ENCODE measurements around the gene CCL14. TPM values are rescaled to one million over a fixed set of nuclear protein-coding genes. Genes with fewer than 3 reads are reported as not detected.
A peak's percentile ranks its signal among the peaks of the same experiment; 100 is the strongest.

The CCL14 gene
- polyA plus RNA-seq, 1 donor from 2014 or later, result not detected

DNA sequence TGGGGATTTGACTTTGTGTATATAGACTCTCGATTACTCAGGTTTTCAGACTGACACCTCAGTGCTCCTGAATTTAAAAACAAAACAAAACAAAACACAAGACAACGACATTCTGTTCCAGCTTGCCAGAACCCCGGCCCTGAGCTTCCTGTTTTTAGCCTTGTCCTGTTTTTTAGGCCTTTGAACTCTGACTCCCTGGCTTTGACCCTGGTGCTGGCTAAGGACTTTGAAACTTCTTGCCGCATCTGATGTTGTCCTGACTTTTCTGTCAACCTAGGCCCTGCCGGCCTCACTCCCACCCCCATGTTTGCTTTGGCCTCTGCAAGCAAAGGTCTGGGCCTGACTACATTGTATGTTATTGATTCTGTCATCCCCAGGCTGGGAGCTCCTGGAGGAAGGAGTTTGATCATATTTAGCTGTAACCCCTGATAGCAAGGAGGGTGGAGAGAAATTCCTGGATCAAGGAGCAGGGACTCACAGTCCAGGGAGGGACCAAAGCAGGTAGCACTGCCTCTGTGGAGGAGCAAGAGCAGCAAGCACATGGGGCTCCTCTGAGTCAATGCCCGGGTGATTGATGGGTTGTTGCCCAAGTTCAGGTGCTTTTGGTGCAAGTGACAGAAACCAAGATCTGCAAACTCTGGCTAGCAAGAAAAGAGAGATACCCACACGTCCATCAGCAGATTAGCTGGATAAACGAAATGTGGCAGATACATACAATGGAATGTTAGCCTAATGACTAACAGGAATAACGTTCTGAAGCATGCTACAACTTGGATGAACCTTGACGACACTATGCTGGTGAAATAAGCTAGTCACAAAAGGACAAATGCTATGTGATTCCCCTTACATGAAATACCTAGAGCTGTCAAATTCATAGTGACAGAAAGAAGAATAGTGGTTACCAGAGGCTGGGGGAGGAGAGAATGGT lies 12.9 kb downstream of the CCL14 start:
- Mint-ChIP-seq H3K4me1 (peaks cover 6 to 10% (median 6%) of the 10 kb centered on the region in 3 donors), H3K4me3 (no peak overlapping the region), H3K9me3 (no peaks in the 10 kb centered on the region), H3K36me3 (no peaks in the 10 kb centered on the region), H3K27ac (no peak overlapping the region), H3K27me3 (peaks cover 21% of the 10 kb centered on the region)

DNA sequence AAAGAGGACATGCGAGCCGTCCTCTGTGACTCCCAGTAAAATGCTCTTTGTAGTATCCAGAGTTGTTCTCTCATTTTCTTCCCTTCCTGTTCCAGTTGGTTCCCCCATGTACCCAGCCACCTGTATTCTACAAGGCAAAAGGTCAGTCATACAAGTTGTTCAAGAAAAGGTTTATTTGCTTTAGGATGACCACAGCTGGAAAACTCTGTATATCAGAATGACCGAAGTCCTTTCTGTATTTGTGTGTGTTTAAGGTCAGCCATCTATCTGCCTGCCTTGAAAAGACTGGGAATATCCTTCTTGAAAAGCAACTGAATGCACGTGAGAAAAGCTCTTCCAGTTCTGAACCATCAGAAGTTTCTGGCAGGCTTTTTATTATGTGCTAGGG lies 13.6 kb downstream of the CCL14 start:
- H3K9me3 Mint-ChIP-seq, result no peaks in the 10 kb centered on the region
- H3K27ac Mint-ChIP-seq, result no peak overlapping the region
- no peaks in the 10 kb centered on the region for H3K36me3 Mint-ChIP-seq
- no peak overlapping the region for H3K4me3 Mint-ChIP-seq
- H3K27me3 Mint-ChIP-seq, result peaks cover 19% of the 10 kb centered on the region
- H3K4me1 Mint-ChIP-seq, result peaks cover 5 to 10% (median 6%) of the 10 kb centered on the region in 3 donors

DNA sequence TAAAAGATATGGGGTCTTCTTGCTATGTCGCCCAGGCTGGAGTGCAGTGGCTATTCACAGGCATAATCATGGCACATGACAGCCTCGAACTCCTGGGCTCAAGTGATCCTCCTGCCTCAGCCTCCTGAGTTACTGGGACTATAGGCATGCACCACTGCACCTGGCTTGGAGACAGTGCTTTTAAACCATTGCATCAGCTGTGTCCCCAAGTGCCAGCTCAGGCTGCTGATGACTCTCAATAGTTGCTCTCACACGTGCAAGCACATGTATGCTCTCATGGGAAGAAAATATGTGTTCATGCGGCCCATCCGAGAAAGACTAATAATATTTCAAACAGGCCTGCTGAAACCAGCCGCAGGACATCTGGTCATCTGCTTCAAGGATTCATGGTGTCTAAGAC lies 14.0 kb downstream of the CCL14 start:
- no peaks in the 10 kb centered on the region for H3K36me3 Mint-ChIP-seq
- peaks cover 3 to 10% (median 4%) of the 10 kb centered on the region in 3 donors for H3K4me1 Mint-ChIP-seq
- no peaks in the 10 kb centered on the region for H3K9me3 Mint-ChIP-seq
- no peak overlapping the region for H3K27ac Mint-ChIP-seq
- peaks cover 17% of the 10 kb centered on the region for H3K27me3 Mint-ChIP-seq
- no peak overlapping the region for H3K4me3 Mint-ChIP-seq

DNA sequence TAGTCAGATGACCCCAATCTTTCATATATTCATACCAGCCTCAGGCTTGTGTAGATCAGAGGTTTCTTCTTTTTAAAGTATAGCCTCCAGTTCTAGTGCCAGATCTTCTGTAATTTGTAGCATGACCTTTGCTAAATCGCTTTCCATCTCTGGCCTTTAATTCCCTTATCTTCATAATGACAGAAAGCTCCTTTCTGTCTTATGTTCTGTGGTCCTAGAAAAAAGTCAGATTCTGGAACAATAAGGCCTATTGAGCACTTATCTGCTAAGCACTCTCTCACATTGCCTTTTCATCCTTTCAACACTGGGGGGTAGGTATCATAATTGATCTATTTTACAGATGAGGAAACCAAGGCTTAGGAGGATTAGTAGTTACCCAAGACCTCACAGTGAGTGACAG lies 14.5 kb downstream of the CCL14 start:
- no peaks in the 10 kb centered on the region for H3K9me3 Mint-ChIP-seq
- no peak overlapping the region for H3K4me3 Mint-ChIP-seq
- H3K4me1 Mint-ChIP-seq, result peaks cover 0 to 10% (median 3%) of the 10 kb centered on the region in 3 donors
- peaks cover 15% of the 10 kb centered on the region for H3K27me3 Mint-ChIP-seq
- H3K36me3 Mint-ChIP-seq, result no peaks in the 10 kb centered on the region
- H3K27ac Mint-ChIP-seq, result no peak overlapping the region

DNA sequence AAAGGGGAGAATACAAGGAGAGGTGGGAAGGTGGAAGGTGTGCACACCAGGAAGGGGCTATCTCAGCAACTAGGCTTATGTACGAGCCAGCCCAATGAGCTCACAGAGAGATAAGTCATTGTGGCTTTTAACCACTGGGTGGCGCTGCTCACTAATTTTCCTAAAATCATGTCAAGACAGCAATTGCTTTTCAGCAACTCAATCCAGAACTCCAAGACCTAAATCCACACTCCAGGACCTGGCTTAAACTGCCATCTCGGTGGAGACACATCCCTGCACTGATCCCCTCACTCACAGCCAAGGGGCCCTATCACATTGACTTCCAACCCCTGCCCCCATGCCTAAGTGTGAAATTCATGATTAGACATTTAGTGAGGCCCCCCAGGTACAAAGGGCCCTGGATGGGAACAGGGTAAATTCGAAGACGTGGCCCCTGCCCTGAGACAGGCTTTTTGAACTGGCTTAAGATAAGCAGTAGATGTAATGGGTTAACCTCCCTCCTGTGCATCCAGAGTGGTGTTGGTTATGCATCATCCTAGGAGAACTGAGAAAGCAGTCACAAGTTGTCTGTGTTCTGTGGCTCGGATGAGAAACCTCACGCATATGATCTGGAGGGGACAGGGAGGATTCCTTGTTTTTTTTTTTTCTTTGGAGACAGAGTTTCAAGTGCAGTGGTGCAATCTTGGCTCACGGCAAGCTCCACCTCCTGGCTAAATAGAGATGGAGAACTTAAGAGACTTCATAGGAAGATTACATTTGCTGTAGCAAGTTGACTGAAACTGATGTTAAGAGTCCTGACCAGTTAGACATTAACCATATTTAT lies 16.8 kb downstream of the CCL14 start:
- Mint-ChIP-seq H3K36me3 (no peaks in the 10 kb centered on the region), H3K4me1 (peaks cover 0 to 4% (median 0%) of the 10 kb centered on the region in 3 donors), H3K27me3 (peaks cover 11% of the 10 kb centered on the region), H3K27ac (no peak overlapping the region), H3K9me3 (no peaks in the 10 kb centered on the region), H3K4me3 (no peak overlapping the region)

DNA sequence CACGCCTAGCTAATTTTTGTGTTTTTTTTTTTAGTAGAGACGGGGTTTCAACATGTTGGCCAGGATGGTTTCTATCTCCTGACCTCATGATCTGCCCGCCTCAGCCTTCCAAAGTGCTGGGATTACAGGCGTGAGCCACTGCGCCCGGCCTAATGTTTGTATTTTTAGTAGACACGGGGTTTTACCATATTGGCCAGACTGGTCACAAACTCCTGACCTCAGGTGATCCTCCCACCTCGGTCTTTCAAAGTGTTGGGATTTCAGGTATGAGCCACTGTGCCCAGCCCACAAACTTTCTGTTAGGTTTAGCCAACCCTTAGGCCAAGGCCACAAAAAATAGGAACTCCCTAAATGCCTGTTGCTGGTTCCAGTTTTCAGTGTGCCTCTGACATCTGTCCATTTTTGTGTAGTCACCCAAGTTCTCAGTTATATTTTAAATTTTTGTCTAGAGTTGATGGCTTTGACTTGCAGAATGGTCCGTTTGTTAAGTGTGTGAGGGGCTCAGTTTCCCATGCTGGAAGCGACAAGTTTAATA lies 17.9 kb downstream of the CCL14 start:
- Mint-ChIP-seq H3K36me3 (no peaks in the 10 kb centered on the region), H3K4me3 (no peak overlapping the region), H3K9me3 (no peaks in the 10 kb centered on the region), H3K27me3 (peaks cover 15% of the 10 kb centered on the region), H3K4me1 (peaks cover 0 to 4% (median 0%) of the 10 kb centered on the region in 3 donors), H3K27ac (no peak overlapping the region)

DNA sequence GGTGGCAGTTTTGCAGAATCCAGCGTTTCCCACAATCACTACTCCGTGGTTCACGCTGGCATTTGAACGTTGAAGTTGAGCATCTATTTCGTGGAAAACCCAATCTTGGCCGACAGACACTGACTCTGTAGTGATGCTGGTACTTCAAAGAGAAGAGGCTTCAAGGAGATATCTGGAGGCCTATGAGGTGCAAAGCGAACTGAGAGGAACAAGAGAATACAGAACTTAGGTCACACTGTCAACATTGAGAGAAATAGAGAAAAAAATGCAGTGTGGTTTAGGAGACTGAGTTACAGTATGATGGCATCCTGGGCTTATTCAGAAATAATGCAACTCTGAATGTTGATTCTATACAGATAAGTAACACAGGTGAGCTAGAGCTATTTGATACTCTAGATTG lies 21.3 kb downstream of the CCL14 start:
- Mint-ChIP-seq H3K4me1 (peaks cover 0 to 4% (median 0%) of the 10 kb centered on the region in 3 donors), H3K27me3 (peaks cover 20% of the 10 kb centered on the region), H3K27ac (no peak overlapping the region), H3K4me3 (no peak overlapping the region), H3K9me3 (no peaks in the 10 kb centered on the region), H3K36me3 (no peaks in the 10 kb centered on the region)

DNA sequence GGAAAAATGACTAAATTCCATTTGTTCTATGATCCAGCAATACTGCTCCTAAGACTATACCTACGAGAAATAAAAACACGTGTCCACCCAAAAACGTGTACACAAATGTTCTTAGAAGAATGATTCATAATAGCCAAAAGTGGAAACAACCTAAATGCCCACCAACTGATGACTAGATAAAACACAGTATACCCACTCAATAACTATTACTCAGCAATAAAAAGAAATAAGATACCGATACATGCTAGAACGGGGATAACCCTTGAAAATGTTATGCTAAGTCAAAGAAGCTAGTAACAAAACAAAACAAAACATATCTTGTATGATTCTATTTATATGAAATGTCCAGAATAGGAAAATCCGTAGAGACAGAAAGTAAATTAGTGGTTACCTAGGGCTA lies 22.9 kb downstream of the CCL14 start:
- no peak overlapping the region for H3K4me3 Mint-ChIP-seq
- no peaks in the 10 kb centered on the region for H3K36me3 Mint-ChIP-seq
- no peaks in the 10 kb centered on the region for H3K9me3 Mint-ChIP-seq
- H3K4me1 Mint-ChIP-seq, result no peaks in the 10 kb centered on the region
- H3K27ac Mint-ChIP-seq, result no peak overlapping the region
- H3K27me3 Mint-ChIP-seq, result peaks cover 15% of the 10 kb centered on the region

DNA sequence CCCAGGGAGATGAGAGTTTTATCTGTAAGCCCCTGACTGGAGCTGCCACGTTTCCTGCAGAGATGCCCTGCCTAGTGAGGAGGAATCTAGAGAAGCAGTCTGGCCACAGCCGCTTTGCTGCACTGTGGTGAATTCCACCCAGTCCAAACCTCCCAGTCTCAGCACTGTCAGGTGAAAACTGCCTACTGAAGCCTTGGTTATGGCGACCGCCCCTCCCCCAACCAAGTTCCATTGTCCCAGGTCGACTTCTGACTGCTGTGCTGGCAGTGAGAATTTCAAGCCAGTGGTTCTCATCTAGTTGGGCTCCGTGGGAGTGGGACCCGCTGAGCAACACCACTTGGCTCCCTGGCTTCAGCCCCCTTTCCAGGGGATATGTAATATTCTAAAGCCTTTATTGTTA lies 32.8 kb downstream of the CCL14 start:
- Mint-ChIP-seq H3K9me3 (peaks cover 0 to 3% (median 0%) of the 10 kb centered on the region in 3 donors), H3K4me3 (no peak overlapping the region)

DNA sequence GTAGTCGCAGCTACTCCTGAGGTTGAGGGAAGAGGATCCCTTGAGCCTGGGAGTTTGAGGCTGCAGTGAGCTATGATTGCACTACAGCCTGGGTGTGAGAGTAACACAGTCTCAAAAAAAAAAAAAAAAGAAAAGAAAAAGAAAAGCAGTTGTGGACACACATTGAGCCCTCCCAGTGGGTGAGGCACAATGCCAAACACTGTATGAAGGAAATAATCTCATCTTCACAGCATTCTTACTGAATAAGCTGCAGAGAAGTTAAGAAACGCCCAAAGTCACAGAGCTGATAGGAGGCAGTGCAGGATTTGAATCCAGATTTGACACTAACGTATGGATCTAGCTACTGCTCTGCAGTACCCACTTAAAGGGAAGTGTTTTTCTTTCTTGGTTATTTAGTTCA lies 37.1 kb downstream of the CCL14 start:
- no peaks in the 10 kb centered on the region for H3K4me1 Mint-ChIP-seq
- H3K9me3 Mint-ChIP-seq, result no peaks in the 10 kb centered on the region
- no peak overlapping the region for H3K27ac Mint-ChIP-seq
- H3K36me3 Mint-ChIP-seq, result peaks cover 1% of the 10 kb centered on the region
- no peaks in the 10 kb centered on the region for H3K27me3 Mint-ChIP-seq
- H3K4me3 Mint-ChIP-seq, result no peak overlapping the region

More for the DNA sequence above, 32.8 kb downstream of the CCL14 start:
- no peak overlapping the region for H3K27ac Mint-ChIP-seq
- H3K36me3 Mint-ChIP-seq, result peaks cover 1% of the 10 kb centered on the region
- peaks cover 5% of the 10 kb centered on the region for H3K27me3 Mint-ChIP-seq
- no peaks in the 10 kb centered on the region for H3K4me1 Mint-ChIP-seq

DNA sequence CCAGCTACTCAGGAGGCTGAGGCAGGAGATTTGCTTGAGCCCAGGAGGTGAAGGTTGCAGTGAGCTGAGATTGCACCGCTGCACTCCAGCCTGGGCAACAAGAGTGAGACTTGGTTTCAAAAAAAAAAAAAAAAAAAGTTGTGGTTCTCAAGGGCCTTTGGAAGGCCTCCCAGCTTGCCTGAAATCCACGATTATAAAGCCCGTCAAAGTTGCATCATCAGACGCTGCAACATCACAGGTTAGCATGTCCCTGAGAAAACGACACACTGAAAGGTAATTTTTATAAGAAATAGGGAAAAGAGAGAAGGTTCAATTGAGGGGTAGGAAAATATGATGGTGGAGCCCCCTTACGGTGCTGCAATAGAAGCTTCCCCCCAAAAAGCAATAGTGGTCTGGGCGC lies 38.4 kb downstream of the CCL14 start:
- H3K27me3 Mint-ChIP-seq, result peaks cover 5% of the 10 kb centered on the region
- H3K4me3 Mint-ChIP-seq, result no peak overlapping the region
- no peaks in the 10 kb centered on the region for H3K9me3 Mint-ChIP-seq
- no peak overlapping the region for H3K27ac Mint-ChIP-seq
- H3K36me3 Mint-ChIP-seq, result peaks cover 1% of the 10 kb centered on the region
- H3K4me1 Mint-ChIP-seq, result no peaks in the 10 kb centered on the region

DNA sequence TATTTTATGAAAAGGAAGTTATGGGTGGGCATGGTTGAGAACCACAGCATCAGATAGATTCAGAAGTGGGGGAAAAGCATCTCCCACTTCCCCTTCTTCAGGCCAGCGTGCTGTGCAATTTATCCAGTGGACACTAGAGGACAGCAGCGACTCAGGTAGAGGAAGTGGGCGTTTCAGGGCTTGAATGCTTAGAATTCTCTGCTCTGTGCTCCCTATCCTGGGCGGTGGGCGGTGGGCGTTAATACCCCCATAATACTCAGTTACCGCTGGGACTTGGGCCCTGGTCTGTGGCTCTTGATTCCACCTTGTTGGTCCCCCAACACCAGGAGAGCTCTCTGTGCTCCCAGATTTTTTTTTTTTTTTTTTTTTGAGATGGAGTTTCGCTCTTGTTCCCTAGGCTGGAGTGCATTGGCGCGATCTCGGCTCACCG lies 39.4 kb downstream of the CCL14 start:
- H3K36me3 Mint-ChIP-seq, result no peaks in the 10 kb centered on the region
- no peak overlapping the region for H3K27ac Mint-ChIP-seq
- H3K9me3 Mint-ChIP-seq, result no peaks in the 10 kb centered on the region
- peaks cover 7% of the 10 kb centered on the region for H3K27me3 Mint-ChIP-seq
- no peak overlapping the region for H3K4me3 Mint-ChIP-seq
- no peaks in the 10 kb centered on the region for H3K4me1 Mint-ChIP-seq

DNA sequence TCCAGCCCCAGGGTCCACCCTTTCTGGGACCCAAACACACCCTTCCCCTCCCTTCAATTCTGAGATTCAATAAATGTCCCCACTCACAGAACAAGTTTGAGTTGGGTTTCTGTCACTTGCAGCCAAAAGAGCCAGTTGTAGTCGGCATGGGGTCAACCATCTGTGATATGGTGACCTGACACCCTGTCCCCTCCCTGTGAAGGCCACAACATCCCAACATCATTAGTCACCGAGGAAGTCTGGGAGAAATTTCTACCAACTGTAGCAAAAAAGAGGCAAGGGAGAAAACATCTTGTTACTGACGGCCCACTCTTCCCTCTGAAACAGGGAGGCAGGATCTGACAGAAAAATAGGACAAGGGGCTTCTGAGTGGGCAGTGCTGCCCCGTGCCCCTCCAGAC lies 42.4 kb downstream of the CCL14 start:
- Mint-ChIP-seq H3K27ac (no peak overlapping the region), H3K4me3 (peak overlapping the region in 1 of 4 donors; percentile 27), H3K27me3 (peaks cover 7% of the 10 kb centered on the region), H3K9me3 (no peaks in the 10 kb centered on the region), H3K36me3 (no peaks in the 10 kb centered on the region), H3K4me1 (no peaks in the 10 kb centered on the region)

DNA sequence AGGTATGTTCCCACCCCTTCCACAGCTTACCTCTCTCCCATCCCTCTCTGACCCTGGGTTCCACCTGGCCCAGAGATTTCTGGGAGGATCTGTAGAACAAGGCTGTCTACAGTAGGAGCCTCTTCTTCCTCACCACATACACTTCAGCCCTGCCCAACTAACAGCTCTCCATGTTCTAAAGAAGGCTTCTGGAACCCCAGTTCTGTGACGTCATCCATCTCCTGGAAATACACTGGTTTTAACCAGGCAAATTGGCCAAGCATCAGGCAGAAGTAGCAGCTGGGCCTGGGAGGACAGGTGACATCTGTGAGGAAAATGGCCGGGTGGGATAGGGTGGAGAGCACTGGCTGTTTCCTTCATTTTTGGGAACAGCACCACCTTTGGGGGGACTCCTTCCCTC lies 43.0 kb downstream of the CCL14 start, which contains the start of gene LYZL6:
TSS of gene LYZL6 (minus strand) at position 177 of the 400 bp plus-strand sequence. CDS start 4,357 bp downstream, outside the sequence.
- no peaks in the 10 kb centered on the region for H3K4me1 Mint-ChIP-seq
- no peaks in the 10 kb centered on the region for H3K36me3 Mint-ChIP-seq
- H3K27ac Mint-ChIP-seq, result peak within 1 kb of the TSS in 1 of 3 donors; percentile 36
- no peaks in the 10 kb centered on the region for H3K9me3 Mint-ChIP-seq
- peak within 1 kb of the TSS in 1 of 4 donors; percentile 27 for H3K4me3 Mint-ChIP-seq
- peaks cover 7% of the 10 kb centered on the region for H3K27me3 Mint-ChIP-seq

DNA sequence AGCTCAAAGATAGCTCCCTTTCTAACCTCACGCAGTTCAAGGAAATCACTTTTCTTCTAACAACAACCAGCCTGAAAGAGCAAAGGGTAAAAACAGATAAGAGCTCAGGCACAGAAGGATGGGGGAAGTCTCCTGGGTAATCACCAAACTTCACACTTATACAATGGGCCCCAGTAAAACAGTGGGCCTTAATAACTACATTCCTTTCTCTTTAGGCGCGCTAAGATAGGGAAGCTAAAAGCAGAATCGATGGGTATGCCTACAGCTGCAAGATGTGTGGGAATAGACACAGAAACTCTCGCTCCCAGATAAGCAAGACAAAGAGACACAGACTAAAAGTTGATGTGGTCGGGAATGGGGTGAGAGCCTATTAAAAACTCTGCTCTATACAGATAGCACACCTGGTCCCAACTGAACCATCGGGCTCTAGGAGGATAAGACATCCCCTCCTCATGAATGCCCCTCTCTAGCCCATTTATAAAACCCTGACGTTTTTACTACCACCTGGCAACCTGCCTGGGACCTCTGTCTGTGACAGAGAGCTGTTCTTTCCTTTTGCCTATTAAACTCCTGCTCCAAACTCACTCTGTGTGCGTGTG lies 43.8 kb downstream of the CCL14 start:
- Mint-ChIP-seq H3K9me3 (no peaks in the 10 kb centered on the region), H3K27me3 (peaks cover 7% of the 10 kb centered on the region), H3K27ac (peak overlapping the region in 1 of 3 donors; percentile 36), H3K36me3 (no peaks in the 10 kb centered on the region), H3K4me1 (no peaks in the 10 kb centered on the region), H3K4me3 (no peak overlapping the region)
